ENCODE results near the gene ACIN1. TPM values are rescaled to one million over a fixed set of nuclear protein-coding genes. Genes with fewer than 3 reads are reported as not detected.
A peak's percentile ranks its signal among the peaks of the same experiment; 100 is the strongest.

Gene ACIN1
- total and polyA plus RNA-seq, 2 of the 13 experiments (the other 11 are each of a cell fraction or from before 2014, with no cell fraction given): 165 to 183 TPM

- TF ChIP-seq STAG1 (CRISPR knock-in tag; IDR thresholded peaks at IDR 0.05) (peak; percentile 61), HOXA5 (CRISPR knock-in tag; IDR thresholded peaks at IDR 0.05) (peak; percentile 63; the same call in 1 of the 2 replicates), ZKSCAN1 (IDR thresholded peaks at IDR 0.05; ENCODE audit: low read length) (0 out of 2 replicates have a peak, but pooled peaks have one; percentile 14), ZNF512B (CRISPR knock-in tag; IDR thresholded peaks at IDR 0.05; ENCODE audit: borderline replicate concordance) (peak; percentile 98), SP5 (CRISPR knock-in tag; IDR thresholded peaks at IDR 0.05; ENCODE audit: borderline replicate concordance, low read depth) (0 out of 2 replicates have a peak, but pooled peaks have one; percentile 26), ZIK1 (CRISPR knock-in tag; IDR thresholded peaks at IDR 0.05; ENCODE audit: borderline replicate concordance, low read depth) (peak; percentile 96), NFAT5 (CRISPR knock-in tag; IDR thresholded peaks at IDR 0.05) (0 out of 2 replicates have a peak, but pooled peaks have one; percentile 34), GABPB1 (CRISPR knock-in tag; IDR thresholded peaks at IDR 0.05) (peak; percentile 39; the same call in 1 of the 2 replicates), SIX1 (CRISPR knock-in tag; IDR thresholded peaks at IDR 0.05; ENCODE audit: borderline replicate concordance) (no peak), HOXA7 (CRISPR knock-in tag; IDR thresholded peaks at IDR 0.05) (no peak), ZNF501 (CRISPR knock-in tag; IDR thresholded peaks at IDR 0.05) (peak; percentile 85; the same call in 1 of the 2 replicates), TAF1 (CRISPR knock-in tag; IDR thresholded peaks at IDR 0.05) (peak; percentile 44; the same call in 1 of the 2 replicates), PCBP1 (IDR thresholded peaks at IDR 0.05; ENCODE audit: borderline replicate concordance, low read depth, low read length) (no peak), SMAD1 (CRISPR knock-in tag; IDR thresholded peaks at IDR 0.05; ENCODE audit: borderline replicate concordance, low read depth) (peak; percentile 39; the same call in 1 of the 2 replicates), ATF7-NPFF (CRISPR knock-in tag; IDR thresholded peaks at IDR 0.05; ENCODE audit: low read depth) (peak; percentile 59; the same call in 1 of the 2 replicates), ZNF224 (CRISPR knock-in tag; IDR thresholded peaks at IDR 0.05) (no peak), ERF (CRISPR knock-in tag; IDR thresholded peaks at IDR 0.05) (no peak; the same call in 1 of the 2 replicates), SMAD3 (CRISPR knock-in tag; IDR thresholded peaks at IDR 0.05) (peak; percentile 79; the same call in 1 of the 2 replicates), HBP1 (CRISPR knock-in tag; IDR thresholded peaks at IDR 0.05; ENCODE audit: low read depth) (peak; percentile 79; the same call in 1 of the 2 replicates)
Measured at GRCh38 chr14:23056145-23056955, 38.6 kb downstream of the ACIN1 start (continued).

Measured in HepG2 (cell line).